Ectodermal cell (in vitro differentiated cells): ENCODE measurements around the gene HINT3.

Experiments
- H3K27ac ChIP-seq: 2 replicates; pipeline ENCODE4 v1.7.0; 2013; ENCODE audit warnings: mild to moderate bottlenecking, low read depth, low read length; ENCODE audit not compliant: insufficient read depth, poor library complexity, severe bottlenecking
- H3K27me3 ChIP-seq: 2 replicates; pipeline ENCODE4 v1.7.0; 2013; ENCODE audit warnings: mild to moderate bottlenecking, low read length; ENCODE audit not compliant: insufficient read depth, control insufficient read depth, poor library complexity, severe bottlenecking
- H3K36me3 ChIP-seq: one replicate; pipeline ENCODE4 v1.7.0; 2013; ENCODE audit warnings: low read length; ENCODE audit not compliant: control insufficient read depth, insufficient read depth
- H3K4me1 ChIP-seq: one replicate; pipeline ENCODE4 v1.7.0; 2013; ENCODE audit warnings: low read length; ENCODE audit not compliant: control insufficient read depth, insufficient read depth
- H3K4me3 ChIP-seq: 2 replicates; pipeline ENCODE4 v1.7.0; 2013; ENCODE audit warnings: low read depth, low read length, control low read depth; ENCODE audit not compliant: insufficient read depth
- H3K9me3 ChIP-seq: 2 replicates; pipeline ENCODE4 v1.7.0; 2013; ENCODE audit warnings: mild to moderate bottlenecking, low read length, moderate library complexity; ENCODE audit not compliant: control insufficient read depth
- WGBS, 2 experiments: methylation state at CpG; one replicate each; pipeline ENCODE4 v1.1.7; 2013; ENCODE audit warnings: missing lambda C conversion rate in 2 of 2; 5-methylcytosine and 5-hydroxymethylcytosine counted together

Gene HINT3

GRCh38 chr6:125991653-125992052, 35.1 kb downstream of the HINT3 start:
- no CpG with 5 or more reads among the region's 1 CpG for WGBS, 2 experiments
- no peak overlapping the region for H3K27ac ChIP-seq
- H3K4me1 ChIP-seq: peaks cover 16% of the 10 kb centered on the region
- H3K27me3 ChIP-seq: no peaks in the 10 kb centered on the region
- no peaks in the 10 kb centered on the region for H3K9me3 ChIP-seq
- no peaks in the 10 kb centered on the region for H3K36me3 ChIP-seq
- no peak overlapping the region for H3K4me3 ChIP-seq

GRCh38 chr6:125994670-125995488, 38.3 kb downstream of the HINT3 start:
- Histone ChIP-seq H3K9me3 (no peaks in the 10 kb centered on the region), H3K4me3 (no peak overlapping the region), H3K36me3 (peaks cover 11% of the 10 kb centered on the region), H3K27me3 (no peaks in the 10 kb centered on the region), H3K4me1 (no peaks in the 10 kb centered on the region), H3K27ac (no peak overlapping the region)
- WGBS, 2 experiments: 92 to 94% methylated on average over 5 of the region's 5 CpGs

GRCh38 chr6:125995972-125996580, 39.5 kb downstream of the HINT3 start:
- Histone ChIP-seq H3K27me3 (no peaks in the 10 kb centered on the region), H3K27ac (no peak overlapping the region), H3K4me1 (no peaks in the 10 kb centered on the region), H3K9me3 (no peaks in the 10 kb centered on the region), H3K36me3 (peaks cover 18% of the 10 kb centered on the region), H3K4me3 (no peak overlapping the region)
- WGBS, 2 experiments: 36 to 46% methylated on average over 3 to 8 of the region's 8 CpGs

- Histone ChIP-seq H3K27ac (no peak overlapping the region), H3K27me3 (no peaks in the 10 kb centered on the region), H3K4me3 (no peak overlapping the region), H3K36me3 (peaks cover 22% of the 10 kb centered on the region), H3K9me3 (no peaks in the 10 kb centered on the region), H3K4me1 (no peaks in the 10 kb centered on the region)
- 95 to 97% methylated on average over 5 to 6 of the region's 8 CpGs for WGBS, 2 experiments
Observed at GRCh38 chr6:126002755-126003679, 46.4 kb downstream of the HINT3 start.

GRCh38 chr6:126007800-126008199, 51.2 kb downstream of the HINT3 start:
- Histone ChIP-seq H3K9me3 (no peaks in the 10 kb centered on the region), H3K4me1 (no peaks in the 10 kb centered on the region), H3K4me3 (no peak overlapping the region), H3K27me3 (no peaks in the 10 kb centered on the region), H3K36me3 (peaks cover 14% of the 10 kb centered on the region), H3K27ac (no peak overlapping the region)

- Histone ChIP-seq H3K4me1 (no peaks in the 10 kb centered on the region), H3K4me3 (no peak overlapping the region), H3K27me3 (no peaks in the 10 kb centered on the region), H3K9me3 (no peaks in the 10 kb centered on the region), H3K27ac (no peak overlapping the region), H3K36me3 (peaks cover 22% of the 10 kb centered on the region)
- 96 to 98% methylated on average over 1 to 4 of the region's 4 CpGs for WGBS, 2 experiments
Observed at GRCh38 chr6:126010040-126010439, 53.5 kb downstream of the HINT3 start.

- Histone ChIP-seq H3K27me3 (no peaks in the 10 kb centered on the region), H3K27ac (no peak overlapping the region), H3K4me3 (no peak overlapping the region), H3K9me3 (no peaks in the 10 kb centered on the region), H3K4me1 (no peaks in the 10 kb centered on the region), H3K36me3 (peaks cover 31% of the 10 kb centered on the region)
- 100% methylated on average over 1 of the region's 1 CpG; no CpG with 5 or more reads in 1 of the 2 experiments for WGBS, 2 experiments
Observed at GRCh38 chr6:126015863-126016262, 59.3 kb downstream of the HINT3 start.

- 100% methylated on average over 1 of the region's 2 CpGs; no CpG with 5 or more reads in 1 of the 2 experiments for WGBS, 2 experiments
- Histone ChIP-seq H3K4me1 (no peaks in the 10 kb centered on the region), H3K27ac (no peak overlapping the region), H3K36me3 (peaks cover 36% of the 10 kb centered on the region), H3K4me3 (no peak overlapping the region), H3K27me3 (no peaks in the 10 kb centered on the region), H3K9me3 (no peaks in the 10 kb centered on the region)
Observed at GRCh38 chr6:126016591-126016990, 60.0 kb downstream of the HINT3 start.

- H3K4me1 ChIP-seq: no peaks in the 10 kb centered on the region
- no peak overlapping the region for H3K27ac ChIP-seq
- H3K27me3 ChIP-seq: no peaks in the 10 kb centered on the region
- no peaks in the 10 kb centered on the region for H3K9me3 ChIP-seq
- H3K36me3 ChIP-seq: peaks cover 34% of the 10 kb centered on the region
- no peak overlapping the region for H3K4me3 ChIP-seq
Observed at GRCh38 chr6:126017668-126018067, 61.1 kb downstream of the HINT3 start.
